HEK293 (cell line): ENCODE results near the gene KRT17.

Source experiments
- BCL11A ChIP-seq: fragments of 450-650 bp; formaldehyde crosslinking; IDR thresholded peaks from 2 replicates; pipeline ENCODE4 v1.5.1; 2016; ENCODE audit warnings: low read depth, missing biosample characterization, missing genetic modification characterization
- CTCF ChIP-seq: fragments of 450-650 bp; formaldehyde crosslinking; IDR thresholded peaks from 2 replicates; pipeline ENCODE4 v1.5.1; 2016; ENCODE audit warnings: missing biosample characterization, missing genetic modification characterization
- ZBTB7A ChIP-seq: fragments of 450-650 bp; formaldehyde crosslinking; IDR thresholded peaks from 2 replicates; pipeline ENCODE4 v1.5.1; 2016; ENCODE audit warnings: low read depth, missing biosample characterization, missing genetic modification characterization
- ZNF121 ChIP-seq: fragments of 450-650 bp; formaldehyde crosslinking; IDR thresholded peaks from 2 replicates; pipeline ENCODE4 v1.5.1; 2016; ENCODE audit warnings: missing biosample characterization, missing genetic modification characterization
- ZNF394 ChIP-seq: fragments of 450-650 bp; formaldehyde crosslinking; IDR thresholded peaks from 2 replicates; pipeline ENCODE4 v1.5.1; 2016; ENCODE audit warnings: missing biosample characterization, missing genetic modification characterization, mild to moderate bottlenecking, moderate library complexity, borderline replicate concordance
- ZNF514 ChIP-seq: fragments of 450-650 bp; formaldehyde crosslinking; IDR thresholded peaks from 2 replicates; pipeline ENCODE4 v1.5.1; 2016; ENCODE audit warnings: missing biosample characterization, missing genetic modification characterization
- ZNF544 ChIP-seq: fragments of 450-650 bp; formaldehyde crosslinking; IDR thresholded peaks from 2 replicates; pipeline ENCODE4 v1.5.0; 2017; ENCODE audit warnings: missing biosample characterization, missing genetic modification characterization
- ZNF629 ChIP-seq: fragments of 450-650 bp; formaldehyde crosslinking; IDR thresholded peaks from 2 replicates; pipeline ENCODE4 v1.5.1; 2017; ENCODE audit warnings: missing biosample characterization, missing genetic modification characterization
- ZNF76 ChIP-seq: fragments of 450-650 bp; formaldehyde crosslinking; IDR thresholded peaks from 2 replicates; pipeline ENCODE4; 2016; ENCODE audit warnings: low read depth, missing biosample characterization, missing genetic modification characterization, borderline replicate concordance
- ZNF792 ChIP-seq: fragments of 450-650 bp; formaldehyde crosslinking; IDR thresholded peaks from 2 replicates; pipeline ENCODE4 v1.5.1; 2016; ENCODE audit warnings: missing biosample characterization, missing genetic modification characterization

DNA sequence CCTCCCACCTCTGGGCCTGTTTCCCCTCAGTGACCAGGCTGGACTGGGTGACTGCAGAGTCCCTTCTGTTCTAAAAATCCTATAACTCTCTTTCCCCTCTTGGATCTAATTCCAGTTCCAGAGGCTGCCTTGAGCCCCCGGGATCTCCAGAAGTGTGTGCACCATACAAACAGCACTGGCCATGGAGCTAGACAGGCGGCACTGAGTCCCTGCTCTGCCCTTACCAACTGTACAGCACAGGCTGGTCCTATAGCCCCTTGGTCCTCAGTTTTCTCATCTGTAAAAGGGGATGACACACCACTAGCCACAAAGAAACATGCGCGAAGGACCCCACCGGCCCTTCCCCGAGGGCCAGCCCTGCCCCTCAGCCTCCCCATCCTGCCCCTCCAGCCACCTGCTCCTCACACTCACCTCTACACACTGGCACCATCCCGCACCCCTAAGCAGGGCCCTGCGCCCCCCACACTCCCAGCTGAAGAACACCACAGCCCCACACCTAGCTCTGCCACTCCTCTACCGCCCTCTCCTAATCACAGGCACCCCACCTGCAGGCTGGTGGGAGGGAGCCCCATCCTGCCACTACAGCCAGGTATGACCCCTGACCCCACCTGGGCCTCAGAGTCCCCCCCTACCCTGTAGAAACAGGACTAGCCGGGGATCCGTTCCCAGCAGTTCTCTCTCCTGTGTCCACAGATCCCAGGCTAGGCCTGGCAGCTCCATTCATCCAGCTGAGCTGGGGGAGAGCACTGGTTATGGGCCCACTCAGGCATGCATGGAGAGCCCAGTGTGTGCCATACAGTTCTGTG, 10.9 kb downstream of the KRT17 start:
- TF ChIP-seq ZNF394 (tag by site-specific recombination) (no peak), ZNF76 (no peak), CTCF (tag by site-specific recombination) (no peak), ZNF544 (tag by site-specific recombination) (no peak), ZNF629 (tag by site-specific recombination) (no peak), ZBTB7A (tag by site-specific recombination) (no peak), ZNF792 (tag by site-specific recombination) (no peak), BCL11A (tag by site-specific recombination) (no peak), ZNF121 (tag by site-specific recombination) (no peak), ZNF514 (tag by site-specific recombination) (no peak)
